ENCODE measurements around the gene MRNIP.
A peak's percentile ranks its signal among the peaks of the same experiment; 100 is the strongest.

Gene MRNIP, protein sequence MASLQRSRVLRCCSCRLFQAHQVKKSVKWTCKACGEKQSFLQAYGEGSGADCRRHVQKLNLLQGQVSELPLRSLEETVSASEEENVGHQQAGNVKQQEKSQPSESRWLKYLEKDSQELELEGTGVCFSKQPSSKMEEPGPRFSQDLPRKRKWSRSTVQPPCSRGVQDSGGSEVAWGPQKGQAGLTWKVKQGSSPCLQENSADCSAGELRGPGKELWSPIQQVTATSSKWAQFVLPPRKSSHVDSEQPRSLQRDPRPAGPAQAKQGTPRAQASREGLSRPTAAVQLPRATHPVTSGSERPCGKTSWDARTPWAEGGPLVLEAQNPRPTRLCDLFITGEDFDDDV

GRCh38 chr5:179858586-179859427 is at the start of gene MRNIP:
Gene MRNIP, minus strand, starts transcription at chr5:179858817. Its CDS starts 21 bp downstream, at chr5:179858796.
- peak; percentile 90 for DNase-seq

DNA sequence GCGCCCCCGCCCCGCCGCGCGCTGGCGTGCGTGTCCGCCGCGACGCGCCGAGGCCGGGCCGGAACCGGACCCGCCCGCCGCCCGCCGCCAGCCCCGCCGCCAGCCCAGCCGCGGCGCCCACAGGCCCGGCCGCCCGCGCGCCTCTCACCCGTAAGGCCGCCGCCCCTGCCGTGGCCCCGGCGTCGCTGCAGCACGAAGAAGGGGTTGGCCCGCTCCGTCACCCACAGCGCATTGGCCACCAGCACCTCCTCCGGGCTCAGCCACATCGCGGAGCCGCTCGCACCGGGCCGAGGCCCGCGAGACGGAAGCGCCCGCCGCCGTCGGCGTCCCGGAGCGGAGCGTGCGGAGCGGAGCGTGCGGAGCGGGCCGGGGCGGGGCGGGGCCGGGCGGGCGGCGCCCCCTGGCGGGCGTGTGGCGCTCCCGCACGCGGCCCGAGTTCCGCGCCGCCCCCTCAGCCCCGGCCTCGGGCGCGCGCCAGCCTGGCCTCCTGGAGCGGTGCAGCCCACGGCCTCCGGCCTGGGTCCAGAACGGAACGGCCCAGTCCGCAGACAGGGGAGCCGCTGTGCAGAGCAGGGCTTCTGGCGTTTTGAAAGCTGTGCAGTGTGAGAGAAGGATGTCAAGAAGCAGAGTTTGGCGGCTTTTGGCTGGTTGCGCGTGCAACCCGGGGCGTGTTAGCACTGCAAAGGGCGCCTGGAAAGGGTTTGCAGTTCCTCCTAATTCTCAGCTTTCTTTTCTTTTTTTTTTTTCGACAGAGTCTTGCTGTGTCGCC is 49.1 kb upstream of the MRNIP start, which contains the start of gene TBC1D9B:
Gene TBC1D9B, minus strand, starts transcription at position 342 of the 769 bp plus-strand sequence. Its CDS starts 76 bp downstream, at position 266.
- DNase-seq: peak; percentile 67

DNA sequence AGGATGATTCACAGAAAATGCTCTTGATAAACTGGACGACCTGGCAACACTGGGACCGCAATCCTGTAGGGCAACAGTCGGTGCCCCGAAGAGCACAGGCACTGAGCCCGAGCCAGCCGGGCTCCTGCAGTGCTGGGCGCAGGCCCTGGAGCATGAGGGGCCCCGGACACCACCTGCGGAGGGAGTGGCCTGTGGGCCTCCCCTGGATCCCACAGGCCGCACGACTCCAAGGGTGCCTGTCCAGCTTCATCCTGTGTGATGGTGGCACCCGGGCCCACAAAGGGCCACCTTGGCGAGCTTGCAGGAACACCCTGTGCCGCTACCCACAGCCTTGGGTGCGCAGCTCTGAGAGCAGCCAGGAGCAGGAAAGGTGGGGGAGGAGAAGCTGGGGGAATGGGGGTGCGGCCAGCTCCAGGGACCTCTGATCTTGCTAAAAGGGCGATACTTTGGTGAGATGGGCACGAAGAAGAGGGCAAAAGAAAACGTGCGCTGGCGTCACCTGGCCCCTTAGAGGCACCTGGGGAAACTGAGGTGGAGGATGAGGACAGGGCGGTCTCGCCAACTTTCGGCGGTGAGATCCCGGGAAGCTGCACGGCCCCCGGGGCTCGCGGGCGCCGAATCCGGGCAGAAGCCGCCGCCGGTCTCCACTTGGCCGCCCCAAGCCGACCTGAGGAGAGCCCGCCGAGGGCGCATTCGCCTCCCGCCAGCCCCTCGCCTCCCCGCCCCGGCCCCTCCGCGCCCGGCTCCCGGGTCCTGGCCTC is 48.4 kb upstream of the MRNIP start:
- no peak for DNase-seq

DNA sequence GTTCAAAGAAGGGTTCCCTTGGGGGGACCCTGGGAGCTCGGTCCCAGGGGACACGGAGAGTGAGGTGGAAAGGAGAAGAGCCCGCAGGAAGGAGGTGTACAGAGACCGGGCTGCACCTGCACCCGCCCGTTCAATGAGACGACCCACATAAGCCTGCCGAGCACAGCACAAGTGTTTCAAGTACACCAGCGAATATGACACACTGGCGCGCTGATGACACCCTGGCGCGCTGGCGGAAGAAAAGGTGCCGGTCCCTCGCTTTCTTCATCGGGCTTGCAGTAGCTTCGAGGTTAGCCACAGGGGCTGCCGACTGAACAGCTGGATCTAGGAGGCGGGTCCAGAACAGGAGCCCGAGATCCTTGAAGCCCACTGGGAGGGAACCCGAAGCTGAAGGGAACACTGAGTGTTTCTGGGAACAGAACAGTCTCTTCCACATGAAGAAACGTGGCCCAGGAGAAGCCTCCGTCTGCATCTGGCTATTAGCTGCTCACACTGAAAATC is 47.7 kb upstream of the MRNIP start:
- DNase-seq: no peak

GRCh38 chr5:179905161-179905560 is 46.5 kb upstream of the MRNIP start:
- no peak for DNase-seq

GRCh38 chr5:179904463-179905160 is 46.0 kb upstream of the MRNIP start:
- DNase-seq: no peak

DNA sequence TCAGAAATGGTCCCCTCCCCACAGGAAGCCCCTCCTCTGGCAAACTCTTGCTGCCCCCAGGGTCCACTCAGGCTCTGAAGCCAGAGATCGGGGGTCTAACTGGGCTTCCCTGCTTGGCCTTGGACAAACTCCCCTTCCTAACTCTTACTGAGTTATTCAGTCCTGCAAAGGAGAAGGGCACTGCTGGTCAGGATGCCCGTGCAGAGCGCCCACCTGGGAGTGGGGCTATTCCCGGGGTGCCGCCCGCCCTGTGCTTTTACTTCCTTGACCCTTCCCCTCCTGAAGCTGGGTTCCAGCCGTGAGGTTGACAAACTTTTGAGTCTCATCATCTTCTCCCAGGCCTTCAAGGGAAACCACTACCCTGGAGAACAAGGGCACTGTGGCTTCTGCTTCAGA is 44.1 kb upstream of the MRNIP start:
- DNase-seq: no peak

- no peak for DNase-seq
These were observed 43.5 kb upstream of the MRNIP start for GRCh38 chr5:179901915-179902762.

GRCh38 chr5:179901462-179901861 is 42.8 kb upstream of the MRNIP start:
- DNase-seq: no peak

DNA sequence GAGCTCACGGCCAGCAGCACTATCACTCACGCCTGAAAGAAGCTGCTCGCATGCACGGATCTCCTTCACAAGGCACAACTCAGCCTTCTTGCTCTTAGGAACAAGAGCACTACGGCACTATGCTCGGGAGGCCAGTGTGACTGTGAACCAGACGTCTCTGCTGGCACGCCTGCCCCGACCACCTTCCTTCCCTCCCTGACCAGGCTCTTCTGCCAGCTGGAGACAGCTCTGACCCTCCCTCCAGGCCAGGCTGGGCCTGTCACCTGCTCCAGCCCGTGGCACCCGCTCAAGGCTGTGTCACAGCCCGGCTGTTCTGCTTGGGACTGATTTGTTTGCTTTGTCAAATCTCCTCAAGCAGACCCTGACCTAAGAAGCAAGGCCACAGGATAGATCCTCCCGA is 42.1 kb upstream of the MRNIP start:
- no peak for DNase-seq

DNA sequence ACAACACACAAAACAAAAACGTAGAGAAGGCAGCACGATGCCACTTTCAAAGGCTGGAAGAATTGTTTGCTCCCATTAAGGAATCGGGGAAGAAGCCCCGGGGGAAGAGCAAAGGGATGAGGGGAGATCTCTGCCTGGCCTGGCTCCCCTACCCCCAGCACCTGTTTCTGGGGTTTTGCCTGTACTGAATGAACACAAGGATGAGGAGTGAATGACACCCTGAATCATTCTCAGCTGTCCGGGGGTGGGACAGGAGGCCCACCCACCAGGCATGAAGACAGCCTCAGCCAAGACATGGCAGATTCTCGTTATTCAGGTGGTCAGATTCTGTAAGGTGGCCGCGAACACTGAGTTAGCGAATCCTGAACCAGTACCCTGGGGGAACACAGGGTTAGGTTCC is 41.6 kb upstream of the MRNIP start:
- DNase-seq: no peak

GRCh38 chr5:179895861-179896260 is 37.2 kb upstream of the MRNIP start:
- DNase-seq: no peak

GRCh38 chr5:179893958-179894895 is 35.6 kb upstream of the MRNIP start:
- no peak for DNase-seq

GRCh38 chr5:179893076-179893957 is 34.7 kb upstream of the MRNIP start:
- DNase-seq: no peak

- no peak for DNase-seq
These were observed 33.6 kb upstream of the MRNIP start for GRCh38 chr5:179892255-179892654.

DNA sequence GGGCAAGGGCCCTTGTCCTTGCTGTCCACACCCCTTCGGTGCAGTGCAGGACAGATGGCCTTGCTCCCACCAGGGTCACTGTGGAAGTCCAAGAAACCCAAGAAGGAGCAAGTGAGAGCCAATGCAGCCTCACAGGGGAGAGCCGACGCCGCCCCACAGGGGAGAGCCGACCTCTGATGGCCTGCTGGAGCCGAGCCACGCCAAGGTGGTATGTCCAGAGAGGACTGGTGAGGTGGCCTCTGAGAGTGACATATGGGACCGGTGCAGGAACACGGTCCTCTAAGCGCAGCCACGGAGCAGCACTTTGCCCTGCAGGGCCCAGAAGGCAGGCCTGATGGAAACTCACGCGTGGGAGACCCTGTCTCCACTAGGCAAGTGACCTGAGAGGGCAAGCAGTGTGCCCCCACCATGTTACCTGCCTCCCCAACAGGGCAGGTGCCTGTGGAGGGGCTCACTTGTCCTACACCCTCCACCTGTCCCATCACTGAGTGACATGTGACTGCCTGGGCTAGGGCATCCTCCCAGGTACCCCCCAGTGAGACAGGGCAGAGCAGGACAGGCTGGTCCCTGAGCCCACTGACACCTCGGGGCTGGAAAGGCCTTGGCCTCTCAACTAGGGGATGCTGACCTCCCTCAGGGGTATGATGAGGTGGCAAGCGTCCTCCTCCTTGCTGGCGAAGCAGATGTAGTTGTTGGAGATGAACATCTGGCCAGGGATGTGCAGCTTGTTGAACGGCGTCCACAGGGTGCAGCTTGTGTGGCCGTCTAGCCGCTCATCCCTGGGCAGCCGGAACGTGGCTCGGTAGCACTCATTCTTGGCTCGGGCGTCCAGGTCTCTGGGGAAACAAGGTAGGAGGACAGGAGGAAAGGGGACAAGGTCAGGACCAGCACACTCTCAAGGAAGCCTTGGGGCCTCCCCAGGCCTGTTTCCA is 32.4 kb upstream of the MRNIP start:
- DNase-seq: no peak

- no peak for DNase-seq
These were observed 31.3 kb upstream of the MRNIP start for GRCh38 chr5:179889885-179890284.

All from fibroblast of skin of right quadriceps (primary cell).